Thyroid gland (tissue), 4 donors: ENCODE data around the gene BUB1B. TPM values are rescaled to one million over a fixed set of nuclear protein-coding genes. Genes with fewer than 3 reads are reported as not detected.
"Not testable (repeated sequence)": the region's sequence is repeated elsewhere in the genome, so short reads cannot be mapped to it uniquely, and the experiment has no call there.

Experiments used
- DNase-seq, 2 donors: peaks; one replicate each; pipeline ENCODE4 v3.0.0-alpha.2; 2019
- H3K27ac ChIP-seq, 3 donors: fragments of 200-600 bp; sonication (generic); 1 replicate in 2 of 3; 2 replicates in 1 of 3; pipeline ENCODE4 v1.5.1; 2016 to 2019; ENCODE audit warnings: mild to moderate bottlenecking in 1 of 3, moderate library complexity in 1 of 3
- H3K27me3 ChIP-seq: fragments of 200-600 bp; sonication (generic); one replicate; pipeline ENCODE4 v1.5.1; 2019
- H3K36me3 ChIP-seq, 2 donors: fragments of 200-600 bp; sonication (generic); one replicate each; pipeline ENCODE4 v1.5.1; 2016 to 2019
- H3K4me1 ChIP-seq, 2 donors: fragments of 200-600 bp; sonication (generic); one replicate each; pipeline ENCODE4 v1.5.1; 2017 to 2019
- H3K4me3 ChIP-seq, 3 donors: fragments of 200-600 bp; sonication (generic); replicated peaks in 1 of 3; 1 replicate in 2 of 3; 2 replicates in 1 of 3; pipeline ENCODE4 v1.5.1; 2016; ENCODE audit warnings: mild to moderate bottlenecking in 1 of 3
- H3K9me3 ChIP-seq: fragments of 200-600 bp; sonication (generic); one replicate; pipeline ENCODE4 v1.5.1; 2017
- POLR2A ChIP-seq, 2 donors: fragments of 450-650 bp; IDR thresholded peaks; one replicate each; pipeline ENCODE4 v1.6.1; 2017; ENCODE audit warnings: antibody characterized with exemption in 2 of 2, mild to moderate bottlenecking in 2 of 2, moderate library complexity in 1 of 2
- WGBS, 2 donors: methylation state at CpG; one replicate each; pipeline ENCODE4 v1.1.5; 2017; 5-methylcytosine and 5-hydroxymethylcytosine counted together
- intact Hi-C: fragments of 100-400 bp; cut with DNase I; formaldehyde crosslinking; loops from one replicate; pipeline ENCODE4 v1.15.1; 2023
- total RNA-seq, 4 donors: library from RNA; depleted of rRNA; stranded (reverse); fragments of >200 nt; gene quantifications; one replicate each; pipeline ENCODE4 v1.2.3, GENCODE V29; 2016
- TF ChIP-seq, protein P1 (sequence below), 6 experiments: fragments of 200-600 bp in 3 of 6; fragments of 450-650 bp in 3 of 6; sonication (generic) in 3 of 6; IDR thresholded peaks; one replicate each; pipeline ENCODE4 v1.5.1; 2016 to 2019; ENCODE audit warnings: antibody characterized with exemption in 6 of 6, mild to moderate bottlenecking in 2 of 6, inconsistent platforms in 1 of 6, moderate library complexity in 1 of 6

The BUB1B gene
- total RNA-seq, 4 donors from 2014 or later, result 0.20 to 3.7 (median 1.4) TPM

DNA sequence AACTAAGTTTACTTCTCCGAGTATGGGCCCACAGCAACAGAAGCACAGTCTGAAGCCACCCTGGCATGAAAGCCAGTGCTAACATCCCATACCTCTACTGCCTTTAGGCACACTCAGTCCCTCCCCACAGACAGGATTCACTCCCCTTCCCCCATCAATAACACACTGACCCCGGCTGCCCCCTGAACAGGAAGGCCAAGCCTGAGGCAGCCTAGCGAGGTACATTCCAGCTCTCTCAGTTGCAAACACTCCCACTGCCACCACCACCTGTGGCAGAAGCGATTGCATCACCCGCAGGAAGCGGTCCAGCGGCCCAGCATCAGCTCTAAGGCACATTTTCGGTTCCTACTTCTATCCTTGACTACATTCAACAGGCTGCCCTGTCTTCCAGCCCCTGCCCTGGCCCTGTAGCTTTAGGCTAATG lies 45.2 kb upstream of the BUB1B start:
- intact Hi-C loops, result no loop called here
- H3K4me1 ChIP-seq, result no peaks in the 10 kb centered on the region
- H3K27me3 ChIP-seq, result no peaks in the 10 kb centered on the region
- H3K4me3 ChIP-seq, result no peak overlapping the region
- no peaks in the 10 kb centered on the region for H3K9me3 ChIP-seq
- TF ChIP-seq POLR2A (IDR thresholded peaks at IDR 0.05), result no peak
- TF ChIP-seq, protein P1, sequence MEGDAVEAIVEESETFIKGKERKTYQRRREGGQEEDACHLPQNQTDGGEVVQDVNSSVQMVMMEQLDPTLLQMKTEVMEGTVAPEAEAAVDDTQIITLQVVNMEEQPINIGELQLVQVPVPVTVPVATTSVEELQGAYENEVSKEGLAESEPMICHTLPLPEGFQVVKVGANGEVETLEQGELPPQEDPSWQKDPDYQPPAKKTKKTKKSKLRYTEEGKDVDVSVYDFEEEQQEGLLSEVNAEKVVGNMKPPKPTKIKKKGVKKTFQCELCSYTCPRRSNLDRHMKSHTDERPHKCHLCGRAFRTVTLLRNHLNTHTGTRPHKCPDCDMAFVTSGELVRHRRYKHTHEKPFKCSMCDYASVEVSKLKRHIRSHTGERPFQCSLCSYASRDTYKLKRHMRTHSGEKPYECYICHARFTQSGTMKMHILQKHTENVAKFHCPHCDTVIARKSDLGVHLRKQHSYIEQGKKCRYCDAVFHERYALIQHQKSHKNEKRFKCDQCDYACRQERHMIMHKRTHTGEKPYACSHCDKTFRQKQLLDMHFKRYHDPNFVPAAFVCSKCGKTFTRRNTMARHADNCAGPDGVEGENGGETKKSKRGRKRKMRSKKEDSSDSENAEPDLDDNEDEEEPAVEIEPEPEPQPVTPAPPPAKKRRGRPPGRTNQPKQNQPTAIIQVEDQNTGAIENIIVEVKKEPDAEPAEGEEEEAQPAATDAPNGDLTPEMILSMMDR (IDR thresholded peaks at IDR 0.05), result no peak
- WGBS, 2 donors, result 45 to 46% methylated on average over 8 of the region's 8 CpGs
- H3K36me3 ChIP-seq, result no peaks in the 10 kb centered on the region
- DNase-seq, result peak; percentile 58 to 65
- no peak overlapping the region for H3K27ac ChIP-seq

DNA sequence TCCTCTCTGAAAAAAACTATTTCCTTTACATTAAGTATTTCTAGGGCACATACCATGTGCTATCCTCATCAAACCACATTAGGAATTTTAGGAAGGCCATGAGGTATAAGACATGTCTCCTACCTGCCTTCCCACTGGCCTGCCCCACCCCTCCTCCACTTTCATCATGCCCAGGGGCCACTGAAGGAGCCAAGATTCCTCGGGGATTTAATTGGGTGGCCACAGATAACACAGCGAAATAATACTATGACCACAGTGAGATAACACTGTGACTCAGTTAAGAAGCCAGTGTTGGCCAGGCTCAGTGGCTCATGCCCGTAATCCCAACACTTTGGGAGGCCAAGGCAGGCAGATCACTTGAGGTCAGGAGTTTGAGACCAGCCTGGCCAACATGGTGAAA lies 42.4 kb upstream of the BUB1B start:
- WGBS, 2 donors, result 78 to 82% methylated on average over 3 of the region's 3 CpGs
- TF ChIP-seq POLR2A (IDR thresholded peaks at IDR 0.05), result no peak
- TF ChIP-seq, protein P1 (IDR thresholded peaks at IDR 0.05), result no peak
- no peak for DNase-seq
- Histone ChIP-seq H3K27me3 (no peaks in the 10 kb centered on the region), H3K9me3 (no peaks in the 10 kb centered on the region), H3K27ac (no peak overlapping the region), H3K4me3 (no peak overlapping the region), H3K36me3 (no peaks in the 10 kb centered on the region), H3K4me1 (no peaks in the 10 kb centered on the region)
- intact Hi-C loops, result no loop called here

DNA sequence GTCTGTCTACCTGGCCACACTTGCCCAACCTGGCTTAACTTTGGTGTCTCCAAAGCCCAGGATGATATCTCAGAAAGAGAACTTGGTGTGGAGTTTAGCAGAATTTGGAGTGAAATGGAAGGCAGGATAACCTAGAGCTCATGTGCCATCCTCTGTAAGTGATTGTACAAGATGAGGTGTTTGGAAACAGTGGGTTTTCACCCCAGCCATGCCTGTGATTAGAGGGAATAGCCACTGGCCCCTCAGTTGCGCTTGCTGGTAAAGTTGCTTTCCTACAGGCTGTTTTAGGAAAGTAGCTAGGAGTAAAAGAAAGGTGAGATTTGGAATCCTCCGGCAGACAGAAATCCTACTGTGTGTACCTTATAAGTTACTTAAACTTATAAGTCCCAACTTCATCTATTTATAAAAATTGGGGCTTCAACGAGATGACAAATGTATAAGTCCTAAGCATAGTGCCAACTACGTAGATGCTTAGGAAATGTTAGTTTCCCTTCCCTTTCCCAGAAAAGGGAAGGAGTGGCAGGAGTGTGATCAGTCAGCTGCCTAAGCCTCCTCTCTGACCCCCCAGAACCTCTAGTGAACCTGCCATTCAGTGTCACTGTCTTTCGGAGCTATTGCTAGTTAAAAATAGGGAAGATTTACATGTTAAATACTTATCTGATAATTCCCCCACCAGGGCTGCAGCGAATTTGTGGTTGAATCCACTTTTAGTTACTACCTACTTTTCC lies 38.8 kb upstream of the BUB1B start:
- WGBS, 2 donors, result 87 to 89% methylated on average over 6 of the region's 6 CpGs
- H3K4me3 ChIP-seq, result no peak overlapping the region

DNA sequence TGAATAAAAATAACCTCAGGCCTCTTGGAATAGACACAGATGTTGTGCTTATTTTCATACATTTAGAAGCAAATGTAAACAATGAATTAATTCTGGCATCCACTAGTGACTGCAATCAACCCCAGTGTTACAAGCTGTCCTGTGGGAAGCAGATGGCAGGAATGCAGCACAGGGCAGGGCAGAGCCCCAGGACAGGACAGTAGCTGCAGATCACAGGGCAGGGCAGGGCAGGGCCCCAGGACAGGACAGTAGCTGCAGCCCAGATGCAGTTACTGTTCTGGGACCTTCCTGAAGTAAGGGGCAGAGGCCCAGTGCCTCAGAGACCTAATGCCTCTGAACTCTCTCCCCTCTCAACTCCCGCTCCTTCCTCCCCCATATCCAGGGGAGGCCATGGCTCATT lies 37.9 kb upstream of the BUB1B start:
- H3K36me3 ChIP-seq, H3K27me3 ChIP-seq, H3K4me3 ChIP-seq, intact Hi-C loops, H3K27ac ChIP-seq, DNase-seq, H3K9me3 ChIP-seq: not testable (repeated sequence)
- 93 to 100% methylated on average over 1 of the region's 1 CpG for WGBS, 2 donors
- peaks cover 0 to 12% of the 10 kb centered on the region in 2 donors for H3K4me1 ChIP-seq

More for the DNA sequence above, 38.8 kb upstream of the BUB1B start:
- no peak overlapping the region for H3K27ac ChIP-seq
- peaks cover 0 to 12% of the 10 kb centered on the region in 2 donors for H3K4me1 ChIP-seq
- no peaks in the 10 kb centered on the region for H3K9me3 ChIP-seq
- intact Hi-C loops, result no loop called here
- no peaks in the 10 kb centered on the region for H3K27me3 ChIP-seq
- TF ChIP-seq POLR2A (IDR thresholded peaks at IDR 0.05), result no peak
- TF ChIP-seq, protein P1 (IDR thresholded peaks at IDR 0.05), result no peak
- DNase-seq, result no peak
- no peaks in the 10 kb centered on the region for H3K36me3 ChIP-seq

DNA sequence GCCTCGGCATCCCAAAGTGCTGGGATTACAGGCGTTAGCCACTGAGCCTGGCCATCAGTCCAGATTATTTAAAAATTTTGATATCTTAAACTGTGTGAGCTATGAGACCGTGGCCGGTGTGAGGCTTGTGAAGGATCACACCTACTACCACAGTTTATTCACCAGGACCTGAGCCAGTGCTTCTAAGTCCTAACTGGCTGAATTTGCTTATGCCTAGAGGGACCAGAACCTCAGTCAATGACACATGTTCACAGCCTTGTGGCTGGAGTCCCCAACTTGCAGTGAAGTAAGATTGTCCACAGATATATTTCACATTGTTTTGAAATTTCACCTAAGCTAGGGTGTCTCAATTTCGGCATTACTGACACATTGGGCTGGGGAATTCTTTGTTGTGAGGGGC lies 37.0 kb upstream of the BUB1B start:
- DNase-seq, result not testable (repeated sequence)
- WGBS, 2 donors, result 95 to 96% methylated on average over 5 of the region's 5 CpGs

DNA sequence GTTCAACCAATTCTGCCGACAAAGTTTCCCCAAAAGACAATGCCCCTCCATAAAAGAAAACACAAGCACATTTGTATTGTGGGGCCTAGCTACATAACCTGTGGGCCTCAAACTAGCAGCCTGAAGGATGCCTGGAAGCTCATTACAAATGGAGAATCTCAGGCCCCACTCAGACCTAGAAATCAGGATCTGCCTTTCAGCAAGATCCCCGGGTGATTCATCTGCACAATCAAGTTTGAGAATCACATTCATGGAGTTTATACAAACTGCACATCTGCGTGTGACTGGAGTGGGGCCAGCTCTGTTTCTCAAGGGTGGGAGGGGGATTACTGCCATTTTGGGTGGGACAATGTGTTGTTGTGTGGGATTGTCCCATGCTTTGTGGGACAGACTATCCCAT lies 36.5 kb upstream of the BUB1B start:
- intact Hi-C loops, H3K4me3 ChIP-seq, H3K27me3 ChIP-seq, H3K36me3 ChIP-seq, DNase-seq, H3K9me3 ChIP-seq, H3K27ac ChIP-seq: not testable (repeated sequence)
- 69 to 83% methylated on average over 3 of the region's 3 CpGs for WGBS, 2 donors
- peaks cover 0 to 12% of the 10 kb centered on the region in 2 donors for H3K4me1 ChIP-seq

More for the DNA sequence above, 37.0 kb upstream of the BUB1B start:
- H3K9me3 ChIP-seq, intact Hi-C loops, H3K36me3 ChIP-seq, H3K4me3 ChIP-seq, H3K27me3 ChIP-seq, H3K27ac ChIP-seq: not testable (repeated sequence)
- peaks cover 0 to 12% of the 10 kb centered on the region in 2 donors for H3K4me1 ChIP-seq

DNA sequence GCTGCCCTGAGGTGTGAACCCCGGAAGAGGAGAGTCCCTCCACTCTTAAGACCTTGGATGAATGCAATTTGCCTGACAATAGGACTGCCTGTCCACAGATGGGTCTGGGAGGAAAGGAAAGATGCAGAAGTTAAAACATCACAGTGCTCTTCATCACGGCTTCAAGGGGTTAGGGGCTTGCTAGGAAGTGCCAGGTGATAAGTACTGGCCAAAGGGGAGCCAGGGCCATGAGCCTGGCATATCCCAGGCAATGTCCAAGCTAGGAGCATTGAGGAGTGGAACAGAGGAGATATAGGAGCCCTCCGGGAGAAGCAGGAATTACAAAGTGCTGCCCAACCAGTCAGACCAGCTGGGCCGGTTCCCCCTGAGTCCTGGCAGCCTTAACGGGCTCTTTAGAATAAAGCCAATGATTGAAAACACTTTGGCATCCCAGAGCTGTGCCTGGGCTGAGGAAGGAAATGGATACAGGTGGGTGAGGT lies 36.0 kb upstream of the BUB1B start:
- intact Hi-C loops, result not testable (repeated sequence)
- H3K4me1 ChIP-seq, result peaks cover 0 to 12% of the 10 kb centered on the region in 2 donors
- DNase-seq, result peak; percentile 64 to 65

More for the DNA sequence above, 36.0 kb upstream of the BUB1B start:
- H3K36me3 ChIP-seq, H3K27me3 ChIP-seq, H3K4me3 ChIP-seq, H3K9me3 ChIP-seq, H3K27ac ChIP-seq: not testable (repeated sequence)
- WGBS, 2 donors, result 46% methylated on average over 4 to 5 of the region's 5 CpGs
